ENCODE results near the gene PI4K2A.

DNA sequence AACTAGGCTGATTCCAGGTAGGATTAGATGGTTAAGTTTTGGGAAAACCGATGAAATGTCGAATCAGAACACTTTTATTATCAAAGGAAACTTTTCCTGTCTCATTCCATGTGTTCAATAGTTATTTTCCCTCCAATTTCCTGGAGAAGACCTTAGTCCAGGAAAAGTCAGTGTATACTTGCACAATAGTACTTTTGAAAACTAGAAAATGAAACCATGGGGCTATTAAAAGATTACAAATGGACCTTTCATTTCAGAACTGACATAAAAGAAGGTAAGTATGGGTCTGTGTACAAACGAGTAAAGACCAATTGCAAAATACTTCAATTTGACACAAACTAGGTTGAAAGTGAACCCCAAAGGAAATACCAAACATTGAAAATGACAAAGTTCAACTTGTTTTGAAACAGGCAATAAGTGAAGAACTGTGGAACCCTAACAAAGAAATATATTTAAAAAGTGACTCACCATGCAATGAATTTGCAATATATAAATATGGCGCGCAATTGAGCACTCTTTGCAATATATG, 44.5 kb downstream of the PI4K2A start:
- TF ChIP-seq CTCF (IDR thresholded peaks at IDR 0.05) (no peak), POLR2A (IDR thresholded peaks at IDR 0.05) (no peak)
